ENCODE results near the gene IGF2BP2.

The IGF2BP2 gene

DNA sequence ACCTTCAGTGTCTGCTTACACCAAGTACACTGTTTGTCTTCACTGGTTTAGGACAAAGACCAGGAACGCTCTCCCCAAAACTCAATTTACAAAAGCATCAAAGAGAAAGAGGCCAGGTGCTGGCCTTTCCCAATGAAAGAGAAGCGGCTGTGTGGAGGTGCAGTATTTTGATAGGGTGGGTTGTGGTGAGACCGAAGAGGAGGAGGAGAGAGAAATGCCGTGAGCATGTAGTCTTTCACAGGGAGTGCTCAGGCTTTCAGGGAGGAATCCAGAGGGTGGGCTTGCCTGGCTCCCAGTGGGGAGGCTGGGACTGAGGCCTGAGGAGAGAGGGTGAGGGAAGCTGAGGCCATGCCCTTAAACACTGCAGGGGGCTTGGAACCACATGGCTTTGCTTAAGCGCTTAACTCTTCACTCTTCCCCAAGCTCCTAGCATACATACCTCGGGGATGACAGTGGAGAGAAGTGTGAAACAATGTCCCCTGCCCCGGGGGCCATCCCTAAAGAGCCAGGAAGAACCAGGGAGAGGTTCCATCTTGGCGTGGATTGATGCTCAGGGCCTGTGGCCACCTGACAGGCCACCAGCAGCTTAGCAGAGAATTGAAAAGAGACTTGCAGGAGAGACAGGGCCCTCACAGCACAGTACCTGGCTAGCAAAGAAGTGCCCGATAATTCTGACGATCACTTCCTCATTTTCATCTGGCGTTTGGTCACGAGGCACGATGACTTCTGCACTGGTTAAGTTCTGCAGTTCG, 178.3 kb downstream of the IGF2BP2 start:
- no peak; the same call in 2 of the 3 replicates for ATAC-seq
- no peak for TF ChIP-seq ESRRG (CRISPR knock-in tag; IDR thresholded peaks at IDR 0.05)
- TF ChIP-seq, protein P1, sequence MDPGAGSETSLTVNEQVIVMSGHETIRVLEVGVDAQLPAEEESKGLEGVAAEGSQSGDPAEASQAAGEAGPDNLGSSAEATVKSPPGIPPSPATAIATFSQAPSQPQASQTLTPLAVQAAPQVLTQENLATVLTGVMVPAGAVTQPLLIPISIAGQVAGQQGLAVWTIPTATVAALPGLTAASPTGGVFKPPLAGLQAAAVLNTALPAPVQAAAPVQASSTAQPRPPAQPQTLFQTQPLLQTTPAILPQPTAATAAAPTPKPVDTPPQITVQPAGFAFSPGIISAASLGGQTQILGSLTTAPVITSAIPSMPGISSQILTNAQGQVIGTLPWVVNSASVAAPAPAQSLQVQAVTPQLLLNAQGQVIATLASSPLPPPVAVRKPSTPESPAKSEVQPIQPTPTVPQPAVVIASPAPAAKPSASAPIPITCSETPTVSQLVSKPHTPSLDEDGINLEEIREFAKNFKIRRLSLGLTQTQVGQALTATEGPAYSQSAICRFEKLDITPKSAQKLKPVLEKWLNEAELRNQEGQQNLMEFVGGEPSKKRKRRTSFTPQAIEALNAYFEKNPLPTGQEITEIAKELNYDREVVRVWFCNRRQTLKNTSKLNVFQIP (CRISPR knock-in tag; IDR thresholded peaks at IDR 0.05; ENCODE audit: borderline replicate concordance, low read depth): no peak
- no peak for TF ChIP-seq ZNF70 (CRISPR knock-in tag; IDR thresholded peaks at IDR 0.05)
- no peak for TF ChIP-seq CSDC2 (CRISPR knock-in tag; IDR thresholded peaks at IDR 0.05)
- TF ChIP-seq TOX (CRISPR knock-in tag; IDR thresholded peaks at IDR 0.05; ENCODE audit: borderline replicate concordance): no peak
- TF ChIP-seq, protein P2, sequence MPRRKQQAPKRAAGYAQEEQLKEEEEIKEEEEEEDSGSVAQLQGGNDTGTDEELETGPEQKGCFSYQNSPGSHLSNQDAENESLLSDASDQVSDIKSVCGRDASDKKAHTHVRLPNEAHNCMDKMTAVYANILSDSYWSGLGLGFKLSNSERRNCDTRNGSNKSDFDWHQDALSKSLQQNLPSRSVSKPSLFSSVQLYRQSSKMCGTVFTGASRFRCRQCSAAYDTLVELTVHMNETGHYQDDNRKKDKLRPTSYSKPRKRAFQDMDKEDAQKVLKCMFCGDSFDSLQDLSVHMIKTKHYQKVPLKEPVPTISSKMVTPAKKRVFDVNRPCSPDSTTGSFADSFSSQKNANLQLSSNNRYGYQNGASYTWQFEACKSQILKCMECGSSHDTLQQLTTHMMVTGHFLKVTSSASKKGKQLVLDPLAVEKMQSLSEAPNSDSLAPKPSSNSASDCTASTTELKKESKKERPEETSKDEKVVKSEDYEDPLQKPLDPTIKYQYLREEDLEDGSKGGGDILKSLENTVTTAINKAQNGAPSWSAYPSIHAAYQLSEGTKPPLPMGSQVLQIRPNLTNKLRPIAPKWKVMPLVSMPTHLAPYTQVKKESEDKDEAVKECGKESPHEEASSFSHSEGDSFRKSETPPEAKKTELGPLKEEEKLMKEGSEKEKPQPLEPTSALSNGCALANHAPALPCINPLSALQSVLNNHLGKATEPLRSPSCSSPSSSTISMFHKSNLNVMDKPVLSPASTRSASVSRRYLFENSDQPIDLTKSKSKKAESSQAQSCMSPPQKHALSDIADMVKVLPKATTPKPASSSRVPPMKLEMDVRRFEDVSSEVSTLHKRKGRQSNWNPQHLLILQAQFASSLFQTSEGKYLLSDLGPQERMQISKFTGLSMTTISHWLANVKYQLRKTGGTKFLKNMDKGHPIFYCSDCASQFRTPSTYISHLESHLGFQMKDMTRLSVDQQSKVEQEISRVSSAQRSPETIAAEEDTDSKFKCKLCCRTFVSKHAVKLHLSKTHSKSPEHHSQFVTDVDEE (CRISPR knock-in tag; IDR thresholded peaks at IDR 0.05): no peak
- TF ChIP-seq, protein P3, sequence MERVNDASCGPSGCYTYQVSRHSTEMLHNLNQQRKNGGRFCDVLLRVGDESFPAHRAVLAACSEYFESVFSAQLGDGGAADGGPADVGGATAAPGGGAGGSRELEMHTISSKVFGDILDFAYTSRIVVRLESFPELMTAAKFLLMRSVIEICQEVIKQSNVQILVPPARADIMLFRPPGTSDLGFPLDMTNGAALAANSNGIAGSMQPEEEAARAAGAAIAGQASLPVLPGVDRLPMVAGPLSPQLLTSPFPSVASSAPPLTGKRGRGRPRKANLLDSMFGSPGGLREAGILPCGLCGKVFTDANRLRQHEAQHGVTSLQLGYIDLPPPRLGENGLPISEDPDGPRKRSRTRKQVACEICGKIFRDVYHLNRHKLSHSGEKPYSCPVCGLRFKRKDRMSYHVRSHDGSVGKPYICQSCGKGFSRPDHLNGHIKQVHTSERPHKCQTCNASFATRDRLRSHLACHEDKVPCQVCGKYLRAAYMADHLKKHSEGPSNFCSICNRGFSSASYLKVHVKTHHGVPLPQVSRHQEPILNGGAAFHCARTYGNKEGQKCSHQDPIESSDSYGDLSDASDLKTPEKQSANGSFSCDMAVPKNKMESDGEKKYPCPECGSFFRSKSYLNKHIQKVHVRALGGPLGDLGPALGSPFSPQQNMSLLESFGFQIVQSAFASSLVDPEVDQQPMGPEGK (CRISPR knock-in tag; IDR thresholded peaks at IDR 0.05; ENCODE audit: borderline replicate concordance): no peak
- no peak for TF ChIP-seq ZNF565 (CRISPR knock-in tag; conservative IDR thresholded peaks at IDR 0.05; ENCODE audit: low read depth)
- no peak for TF ChIP-seq OSR1 (CRISPR knock-in tag; IDR thresholded peaks at IDR 0.05)
- TF ChIP-seq ZFP3 (CRISPR knock-in tag; IDR thresholded peaks at IDR 0.05): no peak
- TF ChIP-seq GLIS3 (CRISPR knock-in tag; IDR thresholded peaks at IDR 0.05): no peak
- no peak for TF ChIP-seq ARNTL (CRISPR knock-in tag; IDR thresholded peaks at IDR 0.05; ENCODE audit: borderline replicate concordance, low read depth)
- no peak for TF ChIP-seq ISL1 (CRISPR knock-in tag; IDR thresholded peaks at IDR 0.05)
- TF ChIP-seq ZNF8 (CRISPR knock-in tag; IDR thresholded peaks at IDR 0.05): no peak
- no peak for TF ChIP-seq BACH2 (CRISPR knock-in tag; IDR thresholded peaks at IDR 0.05; ENCODE audit: borderline replicate concordance)
- TF ChIP-seq RARB (CRISPR knock-in tag; IDR thresholded peaks at IDR 0.05): no peak
- TF ChIP-seq TCF4 (CRISPR knock-in tag; IDR thresholded peaks at IDR 0.05; ENCODE audit: borderline replicate concordance): no peak
- TF ChIP-seq, protein P4, sequence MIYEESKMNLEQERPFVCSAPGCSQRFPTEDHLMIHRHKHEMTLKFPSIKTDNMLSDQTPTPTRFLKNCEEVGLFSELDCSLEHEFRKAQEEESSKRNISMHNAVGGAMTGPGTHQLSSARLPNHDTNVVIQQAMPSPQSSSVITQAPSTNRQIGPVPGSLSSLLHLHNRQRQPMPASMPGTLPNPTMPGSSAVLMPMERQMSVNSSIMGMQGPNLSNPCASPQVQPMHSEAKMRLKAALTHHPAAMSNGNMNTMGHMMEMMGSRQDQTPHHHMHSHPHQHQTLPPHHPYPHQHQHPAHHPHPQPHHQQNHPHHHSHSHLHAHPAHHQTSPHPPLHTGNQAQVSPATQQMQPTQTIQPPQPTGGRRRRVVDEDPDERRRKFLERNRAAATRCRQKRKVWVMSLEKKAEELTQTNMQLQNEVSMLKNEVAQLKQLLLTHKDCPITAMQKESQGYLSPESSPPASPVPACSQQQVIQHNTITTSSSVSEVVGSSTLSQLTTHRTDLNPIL (CRISPR knock-in tag; IDR thresholded peaks at IDR 0.05; ENCODE audit: low read depth): no peak

DNA sequence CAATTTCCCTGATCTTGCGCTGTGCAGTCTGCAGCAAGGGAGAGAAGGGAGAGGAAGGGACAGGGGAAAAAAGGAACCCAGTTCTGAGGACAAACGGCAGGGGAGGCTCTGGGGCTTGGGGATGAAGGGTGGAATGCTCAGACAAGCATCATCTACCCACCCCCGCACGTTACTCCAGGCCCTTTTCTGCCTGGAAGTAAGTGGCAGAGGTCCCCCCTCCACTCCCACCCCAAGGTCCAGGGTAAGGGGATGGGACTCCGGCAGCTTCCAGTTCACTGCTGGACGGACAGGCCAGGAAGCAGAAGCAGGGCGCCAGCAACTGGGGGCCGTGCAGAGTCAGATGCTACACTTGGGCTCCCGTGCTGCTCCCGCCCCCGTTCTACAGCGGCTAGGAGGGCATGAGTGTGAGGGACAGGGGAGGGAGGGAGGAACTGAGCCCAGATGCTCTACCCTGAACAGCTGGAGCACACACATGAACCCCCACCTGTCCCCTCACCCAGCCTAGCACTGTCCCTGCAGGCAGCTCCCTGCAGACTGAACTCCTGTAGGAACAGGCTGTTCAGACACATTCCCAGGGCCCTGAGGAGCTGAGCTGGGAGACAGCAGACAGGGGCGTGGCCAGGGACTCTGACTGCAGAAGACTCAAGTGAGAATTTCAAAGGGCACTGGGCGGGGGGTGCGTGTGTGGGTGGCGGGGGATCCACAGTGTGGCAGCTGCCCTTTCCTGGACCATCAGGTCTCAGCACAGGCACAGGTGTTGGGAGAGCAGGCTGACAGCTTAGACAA, 179.1 kb downstream of the IGF2BP2 start:
- no peak; the same call in 1 of the 3 replicates for ATAC-seq
- TF ChIP-seq, protein P3 (CRISPR knock-in tag; IDR thresholded peaks at IDR 0.05; ENCODE audit: borderline replicate concordance): no peak
- TF ChIP-seq ZFP3 (CRISPR knock-in tag; IDR thresholded peaks at IDR 0.05): no peak
- no peak for TF ChIP-seq ISL1 (CRISPR knock-in tag; IDR thresholded peaks at IDR 0.05)
- TF ChIP-seq ZC3H10 (CRISPR knock-in tag; IDR thresholded peaks at IDR 0.05): no peak
- TF ChIP-seq GLIS3 (CRISPR knock-in tag; IDR thresholded peaks at IDR 0.05): no peak
- TF ChIP-seq, protein P2 (CRISPR knock-in tag; IDR thresholded peaks at IDR 0.05): no peak
- TF ChIP-seq ZFP30 (CRISPR knock-in tag; IDR thresholded peaks at IDR 0.05): no peak
- TF ChIP-seq ZNF565 (CRISPR knock-in tag; conservative IDR thresholded peaks at IDR 0.05; ENCODE audit: low read depth): no peak
- TF ChIP-seq, protein P5, sequence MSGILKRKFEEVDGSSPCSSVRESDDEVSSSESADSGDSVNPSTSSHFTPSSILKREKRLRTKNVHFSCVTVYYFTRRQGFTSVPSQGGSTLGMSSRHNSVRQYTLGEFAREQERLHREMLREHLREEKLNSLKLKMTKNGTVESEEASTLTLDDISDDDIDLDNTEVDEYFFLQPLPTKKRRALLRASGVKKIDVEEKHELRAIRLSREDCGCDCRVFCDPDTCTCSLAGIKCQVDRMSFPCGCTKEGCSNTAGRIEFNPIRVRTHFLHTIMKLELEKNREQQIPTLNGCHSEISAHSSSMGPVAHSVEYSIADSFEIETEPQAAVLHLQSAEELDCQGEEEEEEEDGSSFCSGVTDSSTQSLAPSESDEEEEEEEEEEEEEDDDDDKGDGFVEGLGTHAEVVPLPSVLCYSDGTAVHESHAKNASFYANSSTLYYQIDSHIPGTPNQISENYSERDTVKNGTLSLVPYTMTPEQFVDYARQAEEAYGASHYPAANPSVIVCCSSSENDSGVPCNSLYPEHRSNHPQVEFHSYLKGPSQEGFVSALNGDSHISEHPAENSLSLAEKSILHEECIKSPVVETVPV (CRISPR knock-in tag; IDR thresholded peaks at IDR 0.05): no peak
- TF ChIP-seq OSR1 (CRISPR knock-in tag; IDR thresholded peaks at IDR 0.05): no peak
- no peak for TF ChIP-seq ZNF8 (CRISPR knock-in tag; IDR thresholded peaks at IDR 0.05)
- TF ChIP-seq BACH2 (CRISPR knock-in tag; IDR thresholded peaks at IDR 0.05; ENCODE audit: borderline replicate concordance): no peak
- TF ChIP-seq TCF4 (CRISPR knock-in tag; IDR thresholded peaks at IDR 0.05; ENCODE audit: borderline replicate concordance): no peak
- TF ChIP-seq ZNF70 (CRISPR knock-in tag; IDR thresholded peaks at IDR 0.05): no peak
- no peak for TF ChIP-seq CSDC2 (CRISPR knock-in tag; IDR thresholded peaks at IDR 0.05)
- TF ChIP-seq SNAI2 (CRISPR knock-in tag; IDR thresholded peaks at IDR 0.05): no peak
- TF ChIP-seq ESRRG (CRISPR knock-in tag; IDR thresholded peaks at IDR 0.05): no peak

Data from SK-N-SH treated with all-trans-retinoic acid at 6 μM for 48 hours (cell line).